T-helper 2 cell treated with Interferon-gamma antibody and Interleukin-4, amounts not matched to agents 100 ng/mL and 5 ng/mL, for 36 hours (primary cell): Measurements from ENCODE around the gene CXCR3. TPM values are rescaled to one million over a fixed set of nuclear protein-coding genes. Genes with fewer than 3 reads are reported as not detected.
"Not testable (repeated sequence)": the region's sequence is repeated elsewhere in the genome, so short reads cannot be mapped to it uniquely, and the experiment has no call there.

Experiments used
- intact Hi-C: fragments of 100-400 bp; cut with micrococcal nuclease; formaldehyde crosslinking; loops from one replicate; pipeline ENCODE4 v1.15.1; 2023
- total RNA-seq: library from RNA; stranded (reverse); gene quantifications from 2 replicates; pipeline ENCODE4 v1.2.3, GENCODE V29; 2022

CXCR3 gene
- total RNA-seq, 1 donor from 2014 or later: 35.1 TPM

DNA sequence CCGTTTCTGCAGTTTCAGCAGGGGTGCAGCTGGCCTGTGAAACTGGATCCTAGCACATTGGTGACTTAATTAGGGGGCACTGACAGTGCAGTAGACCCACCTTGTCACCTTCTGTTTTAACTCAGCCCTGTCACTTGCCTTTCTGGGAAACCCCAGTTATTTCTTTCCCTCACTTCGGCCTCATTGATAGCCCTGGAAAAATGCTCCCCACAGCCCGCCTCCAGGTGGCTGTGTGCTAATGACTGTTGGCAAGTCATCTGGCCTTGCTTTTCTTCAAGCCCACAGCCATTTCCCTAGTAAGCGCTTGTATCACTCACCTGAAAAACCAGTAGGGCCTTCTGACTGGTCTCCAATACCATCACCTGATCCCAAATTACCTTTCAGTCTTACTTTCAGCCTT is 3.3 kb downstream of the CXCR3 start:
- intact Hi-C loops: loop anchor here (5.0 kb wide), 2 partner anchors 68 to 83 kb away; partner anchors contain the start of gene OGT

GRCh38 chrX:71612256-71612655 is 6.1 kb downstream of the CXCR3 start:
- intact Hi-C loops: no loop called here

DNA sequence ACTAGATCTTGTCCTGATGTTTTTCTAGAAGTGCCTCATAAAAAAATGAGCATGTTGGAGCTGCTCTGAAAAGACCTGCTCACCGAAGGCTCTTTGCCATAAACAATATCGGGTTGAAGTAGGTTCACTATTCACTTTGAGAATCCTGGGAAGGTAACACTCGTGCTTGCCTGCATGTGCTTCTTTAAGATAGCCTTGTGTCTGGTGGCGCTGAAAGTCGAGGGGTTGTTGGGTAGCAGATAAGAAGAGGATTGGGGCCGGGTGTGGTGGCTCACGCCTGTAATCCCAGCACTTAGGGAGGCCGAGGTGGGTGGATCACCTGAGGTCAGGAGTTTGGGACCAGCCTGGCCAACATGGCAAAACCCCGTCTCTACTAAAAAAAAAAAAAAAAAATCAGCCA is 6.6 kb downstream of the CXCR3 start:
- intact Hi-C loops: not testable (repeated sequence)

- intact Hi-C loops: loop anchor here (1.0 kb wide), 1 partner anchor 43 kb away; no protein-coding TSS in a partner anchor
These were observed 9.1 kb downstream of the CXCR3 start for GRCh38 chrX:71609095-71609750.

DNA sequence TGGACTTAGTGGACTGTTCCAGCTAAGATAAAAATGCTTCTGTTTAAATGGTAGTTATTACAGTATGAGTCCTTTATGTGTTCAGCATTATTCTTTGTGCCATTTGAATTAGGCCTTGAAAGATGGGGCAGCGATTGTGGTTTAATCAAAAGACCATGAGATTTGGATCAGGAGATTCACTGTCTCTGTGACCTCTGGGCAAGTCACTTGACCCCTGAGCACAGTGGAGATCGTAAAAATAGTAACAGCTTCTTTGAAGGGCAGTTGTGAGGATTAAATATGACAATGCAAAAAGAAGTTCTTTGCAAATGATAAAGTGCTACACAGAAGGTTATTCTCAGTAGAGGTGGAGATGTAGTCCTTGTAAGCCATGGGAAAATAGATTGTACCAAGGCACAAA is 10.8 kb downstream of the CXCR3 start:
- intact Hi-C loops: no loop called here

- intact Hi-C loops: no loop called here
These were observed 11.6 kb downstream of the CXCR3 start for GRCh38 chrX:71606536-71607216.

GRCh38 chrX:71604796-71605568 is 13.3 kb downstream of the CXCR3 start:
- intact Hi-C loops: no loop called here

- intact Hi-C loops: no loop called here
These were observed 14.2 kb downstream of the CXCR3 start for GRCh38 chrX:71604141-71604540.

- intact Hi-C loops: no loop called here
These were observed 14.7 kb downstream of the CXCR3 start for GRCh38 chrX:71603618-71604017.

GRCh38 chrX:71599965-71600364 is 18.3 kb downstream of the CXCR3 start:
- intact Hi-C loops: no loop called here

DNA sequence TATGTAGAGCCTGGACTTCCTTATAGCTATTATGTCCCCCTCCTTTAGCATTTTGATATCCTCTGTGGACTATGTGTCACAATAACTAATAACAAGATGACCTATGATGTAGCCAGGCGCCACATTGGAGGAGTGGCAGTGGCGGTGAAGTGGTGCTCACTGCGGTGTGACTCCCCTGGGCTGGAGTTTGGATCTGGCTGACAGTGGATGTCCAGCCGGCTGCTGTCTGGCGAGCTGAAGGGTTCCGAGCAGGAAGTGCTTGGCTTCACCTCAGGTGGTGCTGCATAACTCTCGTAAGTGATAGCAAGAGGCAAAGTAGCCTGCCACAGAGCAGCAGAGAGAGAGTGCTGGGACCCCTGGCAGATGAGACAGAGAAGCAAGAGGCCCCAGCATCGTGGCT is 25.1 kb downstream of the CXCR3 start:
- intact Hi-C loops: not testable (repeated sequence)

DNA sequence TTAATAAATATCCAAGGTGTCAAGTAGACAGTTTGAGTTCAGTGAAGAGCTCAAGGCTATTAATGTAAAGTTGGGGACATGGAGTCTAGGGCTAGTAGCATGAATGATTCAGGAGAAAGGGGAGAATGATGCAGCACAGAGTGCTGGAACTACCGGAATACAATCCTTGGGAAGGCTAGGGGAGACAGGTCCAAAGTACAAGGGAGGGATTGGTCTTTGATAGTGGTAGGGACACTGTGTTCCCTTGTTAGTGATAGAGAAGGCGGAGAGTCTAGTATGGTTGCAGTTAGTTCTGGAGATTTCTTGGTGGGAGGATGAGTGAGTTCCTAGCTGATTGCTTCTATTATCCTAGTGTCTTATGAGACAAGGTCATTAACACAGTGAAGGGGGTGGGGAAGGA is 31.4 kb downstream of the CXCR3 start:
- intact Hi-C loops: no loop called here

GRCh38 chrX:71581210-71581609 is 37.1 kb downstream of the CXCR3 start:
- intact Hi-C loops: no loop called here

- intact Hi-C loops: loop anchor here (5.0 kb wide), 1 partner anchor 72 kb away; no protein-coding TSS in a partner anchor
These were observed 38.3 kb downstream of the CXCR3 start for GRCh38 chrX:71579990-71580380.

- intact Hi-C loops: loop anchor here (5.0 kb wide), 1 partner anchor 73 kb away; no protein-coding TSS in a partner anchor
These were observed 38.9 kb downstream of the CXCR3 start for GRCh38 chrX:71579136-71579989.

DNA sequence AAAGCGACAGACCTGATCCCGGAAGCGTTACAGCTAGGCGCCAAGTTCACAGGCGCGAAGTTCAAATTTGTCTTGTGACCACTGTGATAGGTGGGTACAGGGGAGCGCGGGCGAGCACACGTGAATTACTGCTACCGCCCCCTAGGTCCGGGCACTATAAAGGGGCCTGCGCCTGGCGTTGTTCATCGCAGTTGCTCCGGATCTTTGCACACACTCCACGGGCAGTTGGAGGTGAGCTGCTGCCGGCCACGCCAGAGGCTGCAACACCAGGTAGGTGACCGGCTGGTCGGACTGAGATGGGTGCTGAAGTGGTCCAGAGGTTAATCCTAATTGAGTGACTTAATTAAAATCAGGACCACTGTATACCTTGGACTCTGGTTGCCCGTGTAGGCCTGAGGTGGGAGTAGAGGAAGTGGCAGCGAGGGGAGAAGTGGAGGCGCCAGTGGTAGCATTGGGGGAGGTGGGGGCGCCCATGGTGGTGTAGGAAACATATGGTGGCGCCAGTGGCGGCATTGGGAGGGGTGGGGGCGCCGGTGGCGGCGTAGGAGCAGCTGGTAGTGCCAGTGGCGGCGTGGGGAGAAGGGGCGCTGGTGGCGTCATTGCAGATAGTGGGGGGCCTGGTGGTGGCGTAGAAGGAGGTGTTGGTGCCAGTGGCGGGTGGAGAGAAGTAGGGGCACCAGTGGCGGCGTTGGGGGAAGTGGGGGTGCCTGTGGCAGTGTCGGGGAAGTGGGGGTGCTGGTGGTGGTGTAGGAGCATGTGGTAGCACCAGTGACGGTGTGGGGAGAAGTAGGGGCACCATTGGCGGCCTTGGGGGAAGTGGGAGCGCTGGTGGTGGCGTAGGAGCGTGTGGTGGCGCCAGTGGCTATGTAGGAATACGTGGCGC is 39.8 kb downstream of the CXCR3 start, which contains the start of gene GCNA:
Gene GCNA (plus strand): TSS at position 185 of the 883 bp plus-strand sequence. CDS start 2,385 bp downstream, outside the sequence.
- intact Hi-C loops: loop anchor here (5.0 kb wide), 1 partner anchor 74 kb away; no protein-coding TSS in a partner anchor

DNA sequence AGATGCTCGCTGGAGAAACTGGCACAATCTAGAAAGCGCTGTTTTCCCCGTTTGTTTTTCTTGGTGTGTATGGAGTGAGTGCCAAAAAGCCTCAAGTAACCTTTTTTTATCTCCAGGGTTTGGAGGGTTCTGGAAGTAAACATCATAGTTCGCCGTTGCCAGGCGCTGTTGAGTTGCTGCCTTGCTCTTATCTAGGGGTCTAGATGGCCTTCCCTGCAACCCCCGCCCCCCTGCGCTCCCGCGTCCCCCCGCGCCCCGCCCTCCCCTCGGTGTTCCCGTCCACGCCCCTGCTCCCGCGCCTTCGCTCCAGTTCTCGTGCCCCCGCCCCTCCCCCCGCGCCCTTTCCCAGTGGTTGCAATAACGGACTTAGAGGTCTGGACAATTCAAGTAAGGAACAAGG is 40.6 kb downstream of the CXCR3 start:
- intact Hi-C loops: loop anchor here (5.0 kb wide), 1 partner anchor 75 kb away; no protein-coding TSS in a partner anchor

GRCh38 chrX:71573590-71573989 is 44.7 kb downstream of the CXCR3 start:
- intact Hi-C loops: no loop called here

DNA sequence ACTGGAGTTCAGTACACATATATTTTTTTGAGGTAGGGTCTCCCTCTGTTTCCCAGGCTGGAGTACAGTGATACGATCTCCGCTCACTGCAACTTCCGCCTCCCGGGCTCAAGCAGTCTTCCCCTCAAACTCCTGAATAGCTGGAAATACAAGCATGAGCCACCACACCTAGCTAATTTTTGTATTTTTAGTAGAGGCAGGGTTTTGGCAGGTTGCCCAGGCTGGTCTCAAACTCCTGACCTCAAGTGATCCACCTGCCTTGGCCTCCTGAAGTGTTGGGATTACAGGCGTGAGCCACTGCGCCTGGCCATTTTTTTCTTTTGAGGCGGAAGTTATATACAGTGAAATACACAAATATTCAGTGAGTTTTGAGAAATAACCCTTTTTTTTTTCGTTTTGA is 46.9 kb downstream of the CXCR3 start:
- intact Hi-C loops: not testable (repeated sequence)
